Measurements from ENCODE around the gene CACNA1G.

GRCh38 chr17:50672071-50672470, 111.6 kb downstream of the CACNA1G start:
- TF ChIP-seq CTCF (IDR thresholded peaks at IDR 0.05; ENCODE audit: borderline replicate concordance, extremely low read depth, low read length, poor library complexity, severe bottlenecking) (no peak), EZH2 (IDR thresholded peaks at IDR 0.05; ENCODE audit: borderline replicate concordance, low read depth, low read length, severe bottlenecking) (no peak)
